Aorta (tissue), 5 donors: ENCODE measurements around the gene HLA-DMB. TPM values are rescaled to one million over a fixed set of nuclear protein-coding genes. Genes with fewer than 3 reads are reported as not detected.

Experiments used
- ATAC-seq: fragments of 200-7000 bp; cut with Tn5 transposase; one replicate; pipeline ENCODE4 v1.9.1; 2022; ENCODE audit warnings: moderate library complexity; ENCODE audit not compliant: low FRiP score
- DNase-seq, 2 donors: peaks; one replicate each; pipeline ENCODE4 v3.0.0-alpha.2; 2020
- H3K27ac ChIP-seq, 2 donors: one replicate each; pipeline ENCODE4 v1.5.1; 2013; ENCODE audit warnings: low read length in 2 of 2, mild to moderate bottlenecking in 2 of 2, moderate library complexity in 2 of 2, control low read depth in 1 of 2, inconsistent platforms in 1 of 2, low read depth in 1 of 2
- H3K27me3 ChIP-seq, 2 donors: one replicate each; pipeline ENCODE4 v1.6.1; 2013; ENCODE audit warnings: control low read depth in 1 of 2, low read length in 1 of 2, mild to moderate bottlenecking in 1 of 2, moderate library complexity in 1 of 2; ENCODE audit not compliant: insufficient read depth in 2 of 2, control insufficient read depth in 1 of 2
- H3K36me3 ChIP-seq, 2 donors: one replicate each; pipeline ENCODE4 v1.6.1; 2013; ENCODE audit warnings: control low read depth in 1 of 2, low read length in 1 of 2, mild to moderate bottlenecking in 1 of 2; ENCODE audit not compliant: insufficient read depth in 2 of 2, control insufficient read depth in 1 of 2
- H3K4me1 ChIP-seq, 2 donors: one replicate each; pipeline ENCODE4 v1.6.1; 2013; ENCODE audit warnings: low read length in 2 of 2, control low read depth in 1 of 2, mild to moderate bottlenecking in 1 of 2, moderate library complexity in 1 of 2; ENCODE audit not compliant: insufficient read depth in 2 of 2, control insufficient read depth in 1 of 2
- H3K4me3 ChIP-seq, 2 donors: one replicate each; pipeline ENCODE4 v1.5.1; 2013; ENCODE audit warnings: low read length in 2 of 2, control low read depth in 1 of 2, mild to moderate bottlenecking in 1 of 2
- H3K9me3 ChIP-seq: one replicate; pipeline ENCODE4 v1.6.1; 2013; ENCODE audit warnings: mild to moderate bottlenecking, low read length; ENCODE audit not compliant: control insufficient read depth
- WGBS, 2 donors: extraction: QIAGEN DNeasy Blood & Tissue Kit; methylation state at CpG; one replicate each; pipeline ENCODE4 v1.1.7; 2013; 5-methylcytosine and 5-hydroxymethylcytosine counted together
- intact Hi-C, 2 donors: fragments of 100-400 bp; cut with DNase I; formaldehyde crosslinking; loops; one replicate each; pipeline versions ENCODE4 v1.14.2 to v1.15.0; 2022
- polyA plus RNA-seq, 2 donors: library from polyadenylated mRNA; stranded (reverse); fragments of 200-250 nt; gene quantifications; one replicate each; pipeline ENCODE4 v1.2.3, GENCODE V29; 2013
- total RNA-seq, 2 donors: library from RNA; stranded (reverse); fragmentation: NEBNext Ultra II Directional; extraction: Animal tissue kit (Norgen Biotek cat#: 25700); gene quantifications; one replicate each; pipeline ENCODE4 v1.2.1, GENCODE V29; 2021
- donor health status: healthy with polysubstance abuse.
- donor health status: Bipolar disorder and iron deficiency.
- donor health status: DM: no; HTN: no; CAD: no.
- donor health status: DM: no; HTN: no; CAD: no.
- donor health status: DM: yes; HTN: yes; CAD: no.

HLA-DMB gene
- total and polyA plus RNA-seq, 4 donors: 3.6 to 73.1 (median 27.9) TPM

DNA sequence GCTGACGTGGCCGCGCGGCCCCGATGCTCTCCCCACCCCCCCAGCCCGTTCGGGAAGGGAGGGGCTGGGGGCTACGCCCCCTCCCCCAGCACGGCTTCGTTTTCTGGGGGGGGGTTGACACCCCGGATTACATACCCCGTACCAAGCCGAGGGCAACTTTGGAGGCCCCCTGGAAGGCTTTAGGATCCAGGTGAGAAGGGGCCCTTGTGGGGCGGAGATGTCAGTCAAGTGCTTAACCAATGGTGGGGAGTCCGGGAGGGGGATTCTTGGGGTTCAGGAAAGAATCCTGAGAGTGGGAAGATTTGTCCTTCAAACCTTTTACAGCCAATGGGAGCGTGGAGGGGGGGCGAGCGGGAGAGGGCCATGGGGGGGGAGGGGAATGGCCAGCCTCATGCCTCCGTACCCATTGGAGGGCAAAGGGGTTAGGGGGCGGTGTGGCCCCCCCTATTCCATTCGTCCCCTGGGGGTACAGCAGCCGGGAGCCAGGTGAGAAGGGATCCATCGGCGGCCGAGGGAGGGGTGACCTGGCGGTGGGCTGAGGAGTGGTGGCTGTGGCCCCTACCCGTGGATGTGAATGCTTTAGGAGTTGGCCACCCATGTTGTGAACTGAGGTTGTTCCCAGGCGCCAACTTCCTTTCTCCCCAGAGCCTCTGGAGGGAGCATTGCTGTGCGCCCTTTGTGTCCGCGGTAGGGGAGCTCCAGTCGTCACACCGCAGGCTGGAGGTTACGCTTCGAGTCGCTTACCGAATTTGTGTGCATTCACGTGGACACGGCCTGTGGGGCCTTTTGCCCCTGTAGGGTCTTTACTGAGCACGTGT is 28.2 kb upstream of the HLA-DMB start:
- H3K36me3 ChIP-seq: peaks cover 0 to 2% of the 10 kb centered on the region in 2 donors
- no peaks in the 10 kb centered on the region for H3K4me1 ChIP-seq
- no peaks in the 10 kb centered on the region for H3K9me3 ChIP-seq
- peaks cover 0 to 2% of the 10 kb centered on the region in 2 donors for H3K27me3 ChIP-seq
- intact Hi-C loops: loop anchor here in 1 of 2 donors (1.0 to 5.0 kb wide), 2 partner anchors 16 to 233 kb away; partner anchors contain the start of genes HLA-DMA, HSD17B8, RXRB and SLC39A7
- peak overlapping the region; percentile 94 to 98 for H3K27ac ChIP-seq
- ATAC-seq (peak; percentile 63), DNase-seq (peak; percentile 82 to 87)
- 1% methylated on average over 35 to 40 of the region's 40 CpGs for WGBS, 2 donors
- peak overlapping the region; percentile 95 to 96 for H3K4me3 ChIP-seq

DNA sequence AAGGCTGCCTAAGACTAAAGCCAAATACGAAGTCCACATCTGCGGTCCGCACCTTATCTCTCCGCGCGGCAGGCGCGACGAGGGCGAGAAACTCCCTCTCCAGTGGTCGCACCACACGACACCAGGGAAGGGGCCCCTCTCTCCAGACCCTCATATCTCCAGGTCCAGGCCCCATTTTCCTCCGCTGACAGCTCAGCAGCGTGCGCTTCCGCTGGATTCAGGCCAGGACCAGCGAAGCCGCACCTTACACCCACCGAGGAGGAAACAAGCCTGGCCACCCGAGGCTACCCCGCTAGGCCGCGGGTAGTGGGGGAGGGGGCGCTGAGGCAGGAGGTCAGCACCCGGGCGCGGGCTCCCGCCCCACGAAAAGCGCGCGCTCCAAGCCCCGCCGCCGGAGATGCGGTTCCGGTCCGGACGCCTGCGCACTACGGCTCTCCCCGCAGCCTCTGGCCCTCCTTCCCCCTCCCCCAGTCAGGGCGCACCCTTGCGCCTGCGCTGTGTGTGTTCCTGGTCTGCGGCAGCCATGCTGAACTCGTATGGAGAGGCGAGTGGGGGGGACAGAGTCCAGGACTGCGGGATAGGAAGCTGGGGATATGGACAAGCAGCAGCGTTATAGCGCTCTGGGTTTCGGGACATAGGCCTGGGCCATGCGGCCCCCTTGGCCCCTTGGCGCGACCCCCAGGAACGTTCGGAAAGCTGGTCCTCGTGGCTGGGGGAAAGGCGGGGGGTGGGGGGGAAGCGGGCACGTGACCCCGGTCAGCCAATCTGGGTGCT is 27.5 kb upstream of the HLA-DMB start, which contains the start of gene BRD2:
Gene BRD2 (plus strand): TSS at position 502 of the 774 bp plus-strand sequence. CDS start 4,305 bp downstream, outside the sequence.
- peak within 1 kb of the TSS; percentile 95 to 96 for H3K4me3 ChIP-seq
- H3K27ac ChIP-seq: peak within 1 kb of the TSS; percentile 94 to 98
- no peaks in the 10 kb centered on the region for H3K4me1 ChIP-seq
- ATAC-seq (peak; percentile 83), DNase-seq (peak; percentile 98)
- H3K27me3 ChIP-seq: peaks cover 0 to 2% of the 10 kb centered on the region in 2 donors
- intact Hi-C loops: loop anchor here in 1 of 2 donors (1.0 to 5.0 kb wide), 2 partner anchors 15 to 234 kb away; partner anchors contain the start of genes HLA-DMA, HSD17B8, RXRB and SLC39A7
- WGBS, 2 donors: 0% methylated on average over 57 to 62 of the region's 62 CpGs
- H3K36me3 ChIP-seq: peaks cover 0 to 2% of the 10 kb centered on the region in 2 donors
- H3K9me3 ChIP-seq: no peaks in the 10 kb centered on the region

DNA sequence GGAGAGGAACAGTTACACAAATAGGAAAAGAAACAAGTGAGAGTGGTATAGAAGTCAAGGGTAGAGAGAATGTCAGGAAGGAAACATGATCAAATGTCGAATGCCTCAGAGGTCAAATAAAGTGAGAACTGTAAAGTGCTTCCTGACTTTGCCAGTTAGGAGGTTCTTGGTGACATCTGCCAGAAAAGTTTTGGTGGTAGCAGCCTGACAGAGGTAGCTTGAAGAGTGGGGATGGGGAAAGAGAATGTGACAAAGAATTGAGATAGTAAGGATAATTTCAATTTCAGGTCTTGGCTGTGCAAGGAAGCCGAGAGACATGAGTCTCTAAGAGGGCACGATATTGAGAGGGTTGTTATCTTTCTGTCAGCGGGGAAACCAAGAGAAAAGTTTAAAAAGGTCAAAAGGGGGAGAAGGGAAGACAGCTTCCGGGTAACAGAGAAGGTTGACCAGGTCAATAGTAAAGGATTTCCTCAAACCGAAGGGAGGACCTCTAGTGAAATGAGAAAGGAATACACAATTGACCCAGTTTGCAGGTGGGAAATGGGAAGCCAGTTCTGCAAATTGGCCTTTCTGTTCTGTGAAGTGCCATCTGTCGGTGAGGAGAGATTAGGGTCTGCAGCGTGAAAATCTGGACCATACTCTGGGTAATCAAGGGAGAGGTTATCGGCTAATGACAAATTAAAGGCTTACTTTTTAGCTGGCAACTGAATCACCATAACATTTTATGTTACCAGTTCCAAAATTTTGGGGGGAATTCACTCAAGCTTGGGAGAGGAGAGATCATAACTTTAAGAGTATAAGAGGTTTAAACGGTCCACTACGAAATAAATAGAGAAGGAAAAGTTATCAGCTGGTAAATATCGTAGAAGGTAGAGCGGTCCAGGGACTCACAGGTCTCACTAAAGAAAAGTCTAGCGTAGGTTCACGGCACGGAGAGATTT is 26.6 kb upstream of the HLA-DMB start:
- intact Hi-C loops: loop anchor here in 1 of 2 donors (1.0 to 5.0 kb wide), 2 partner anchors 14 to 235 kb away; partner anchors contain the start of genes HLA-DMA, HSD17B8, RXRB and SLC39A7

DNA sequence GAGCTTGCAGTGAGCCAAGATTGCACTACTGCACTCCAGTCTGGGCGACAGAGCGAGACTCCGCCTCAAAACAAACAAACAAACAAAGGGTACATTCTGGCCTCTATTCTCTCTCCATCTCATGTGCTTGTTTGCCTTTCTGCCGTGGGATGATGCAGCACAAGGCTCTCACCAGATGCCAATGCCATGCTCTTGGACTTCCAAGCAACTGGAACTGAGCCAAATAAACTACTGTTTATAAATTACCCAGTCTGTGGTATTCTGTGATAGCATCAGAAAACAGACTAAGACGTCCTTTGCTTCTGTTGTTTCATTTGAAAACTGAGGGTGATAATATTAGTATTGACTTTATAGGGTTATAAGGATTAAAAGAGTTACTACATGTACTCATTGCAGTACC is 23.9 kb upstream of the HLA-DMB start:
- H3K36me3 ChIP-seq: no peaks in the 10 kb centered on the region
- intact Hi-C loops: loop anchor here in 1 of 2 donors (5.0 kb wide), 1 partner anchor 238 kb away; the partner anchor contains the start of genes HSD17B8, RXRB and SLC39A7
- DNase-seq (no peak), ATAC-seq (no peak)
- no peaks in the 10 kb centered on the region for H3K4me1 ChIP-seq
- no peaks in the 10 kb centered on the region for H3K27me3 ChIP-seq
- H3K27ac ChIP-seq: no peak overlapping the region
- WGBS, 2 donors: 93 to 94% methylated on average over 5 of the region's 5 CpGs
- no peak overlapping the region for H3K4me3 ChIP-seq
- H3K9me3 ChIP-seq: no peaks in the 10 kb centered on the region

More for the DNA sequence above, 26.6 kb upstream of the HLA-DMB start:
- no peaks in the 10 kb centered on the region for H3K4me1 ChIP-seq
- H3K27me3 ChIP-seq: peaks cover 0 to 2% of the 10 kb centered on the region in 2 donors
- DNase-seq: no peak
- no peaks in the 10 kb centered on the region for H3K36me3 ChIP-seq
- WGBS, 2 donors: 5 to 6% methylated on average over 16 of the region's 16 CpGs
- peak overlapping the region in 1 of 2 donors; percentile 64 for H3K27ac ChIP-seq
- H3K9me3 ChIP-seq: no peaks in the 10 kb centered on the region
- no peak for ATAC-seq
- H3K4me3 ChIP-seq: peak overlapping the region; percentile 51 to 96

DNA sequence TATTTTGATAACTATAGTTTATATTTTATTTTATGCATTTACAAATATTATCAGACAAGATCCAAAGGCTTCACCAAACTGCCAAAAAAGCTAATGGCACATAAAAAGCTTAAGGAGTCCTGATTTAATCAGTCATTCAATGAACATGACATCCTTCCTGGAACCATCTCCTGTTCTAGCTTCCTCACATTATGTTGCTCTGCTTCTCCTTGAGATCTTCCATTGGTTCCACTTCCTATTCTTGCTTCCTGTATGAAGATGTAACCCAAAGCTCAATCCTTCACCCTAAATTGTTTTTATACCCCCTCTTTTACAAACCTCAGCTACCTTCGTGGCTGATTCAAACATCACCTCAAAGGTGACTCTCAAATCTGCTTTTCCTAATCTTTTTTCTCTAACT is 23.0 kb upstream of the HLA-DMB start:
- intact Hi-C loops: no loop called here
- ATAC-seq (no peak), DNase-seq (no peak)
- H3K4me3 ChIP-seq: no peak overlapping the region
- WGBS, 2 donors: 60 to 80% methylated on average over 1 of the region's 1 CpG
- no peaks in the 10 kb centered on the region for H3K27me3 ChIP-seq
- H3K4me1 ChIP-seq: no peaks in the 10 kb centered on the region
- no peak overlapping the region for H3K27ac ChIP-seq
- no peaks in the 10 kb centered on the region for H3K9me3 ChIP-seq
- H3K36me3 ChIP-seq: no peaks in the 10 kb centered on the region

DNA sequence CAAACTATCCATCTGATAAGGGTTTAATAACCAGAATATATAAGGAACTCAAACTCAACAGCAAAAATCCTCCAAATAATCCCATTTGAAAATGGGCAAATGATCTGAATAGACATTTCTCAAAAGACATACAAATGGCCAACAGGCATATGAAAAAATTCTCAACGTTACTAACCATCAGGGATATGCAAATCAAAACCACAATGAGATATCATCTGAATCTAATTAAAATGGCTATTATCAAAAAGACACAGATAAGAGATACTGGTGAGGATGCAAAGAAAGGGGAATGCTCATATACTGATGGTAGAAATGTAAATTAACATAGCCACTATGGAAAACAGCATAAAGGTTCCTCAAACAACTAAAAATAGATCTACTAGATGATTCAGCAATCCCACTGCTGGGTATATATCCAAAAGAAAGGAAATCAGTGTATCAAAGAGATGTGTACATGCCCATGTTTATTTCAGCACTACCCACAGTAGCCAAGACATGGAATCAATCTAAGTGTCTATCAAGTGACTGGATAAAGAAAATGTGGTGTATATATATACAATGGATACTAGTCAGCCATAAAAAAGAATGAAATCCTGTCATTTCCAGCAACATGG is 21.5 kb upstream of the HLA-DMB start:
- Histone ChIP-seq H3K36me3 (no peaks in the 10 kb centered on the region), H3K9me3 (no peaks in the 10 kb centered on the region), H3K27ac (no peak overlapping the region), H3K4me1 (no peaks in the 10 kb centered on the region), H3K4me3 (no peak overlapping the region), H3K27me3 (no peaks in the 10 kb centered on the region)
- intact Hi-C loops: no loop called here
- 79 to 85% methylated on average over 1 of the region's 1 CpG for WGBS, 2 donors
- no peak for DNase-seq
- ATAC-seq: no peak

DNA sequence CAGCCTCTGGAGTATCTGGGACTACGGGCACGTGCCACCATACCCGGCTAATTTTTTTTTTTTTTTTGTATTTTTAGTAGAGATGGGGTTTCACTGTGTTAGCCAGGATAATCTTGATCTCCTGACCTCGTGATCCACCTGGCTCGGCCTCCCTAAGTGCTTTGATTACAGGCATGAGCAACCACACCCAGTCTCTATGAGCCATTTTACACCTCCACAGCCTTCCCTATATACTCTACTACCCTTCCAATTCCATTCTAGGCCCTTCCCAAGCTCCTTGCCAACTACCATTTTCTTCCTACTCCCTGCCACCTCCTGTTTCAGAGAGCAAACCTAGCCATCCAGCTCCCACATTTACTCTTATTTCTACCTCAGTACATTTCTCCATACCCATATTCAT is 19.7 kb upstream of the HLA-DMB start:
- Histone ChIP-seq H3K4me1 (no peaks in the 10 kb centered on the region), H3K4me3 (no peak overlapping the region), H3K9me3 (no peaks in the 10 kb centered on the region), H3K27me3 (no peaks in the 10 kb centered on the region), H3K36me3 (no peaks in the 10 kb centered on the region), H3K27ac (no peak overlapping the region)
- no peak for DNase-seq
- ATAC-seq: no peak
- WGBS, 2 donors: 88 to 92% methylated on average over 5 of the region's 5 CpGs
- intact Hi-C loops: no loop called here
